ENCODE results near the gene TTC9B.

DNA sequence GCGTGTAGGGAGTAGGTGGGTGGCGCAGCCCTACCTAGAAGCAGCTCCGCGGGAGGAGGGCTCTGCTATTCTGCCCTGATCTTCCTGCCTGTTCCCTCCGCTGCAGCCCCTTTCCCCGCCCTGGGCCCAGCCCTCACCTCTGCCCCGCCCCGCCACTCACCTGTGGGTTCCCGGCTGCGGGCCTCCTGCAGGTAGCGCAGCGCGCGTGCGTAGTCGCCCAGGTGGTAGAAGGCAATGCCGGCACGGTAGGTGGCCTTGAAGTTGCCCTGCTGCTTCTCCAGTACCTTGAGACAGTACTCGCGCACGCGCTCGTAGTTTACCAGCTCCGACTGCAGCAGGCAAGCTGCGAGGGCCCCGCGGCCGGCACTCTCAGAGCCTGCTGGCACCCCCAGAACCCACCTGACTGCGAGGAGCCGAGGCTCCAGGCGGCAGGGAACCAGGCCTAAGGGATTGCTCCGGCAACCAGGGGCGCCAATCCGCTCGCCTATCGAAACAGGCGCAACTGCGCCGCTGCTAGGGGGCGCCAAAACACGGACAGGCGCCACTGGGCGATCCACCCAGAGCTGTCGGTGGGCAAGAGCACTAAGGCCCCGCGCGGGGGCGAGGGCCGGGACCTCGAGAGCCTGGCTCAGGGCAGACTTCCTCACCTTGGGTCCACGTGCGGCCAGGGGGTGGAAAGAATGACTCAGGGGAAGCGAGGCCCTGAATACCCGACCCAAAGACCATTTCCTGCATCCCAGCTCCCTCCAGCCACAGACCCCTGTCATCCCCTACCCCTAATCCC lies 965 bp downstream of the TTC9B start:
- TF ChIP-seq ZFP3 (CRISPR knock-in tag; IDR thresholded peaks at IDR 0.05) (no peak), OSR1 (CRISPR knock-in tag; IDR thresholded peaks at IDR 0.05) (no peak), TCF4 (CRISPR knock-in tag; IDR thresholded peaks at IDR 0.05; ENCODE audit: borderline replicate concordance) (no peak), ZNF70 (CRISPR knock-in tag; IDR thresholded peaks at IDR 0.05) (no peak)
